Ishikawa (cell line): Measurements from ENCODE around the gene SLC25A19.
A peak's percentile ranks its signal among the peaks of the same experiment; 100 is the strongest.

Experiments
- CEBPB ChIP-seq: IDR thresholded peaks from 2 replicates; pipeline ENCODE4 v1.6.1; 2012
- CREB1 ChIP-seq: IDR thresholded peaks from 2 replicates; pipeline ENCODE4 v1.6.1; 2012; ENCODE audit warnings: low read depth
- EGR1 ChIP-seq: IDR thresholded peaks from 2 replicates; pipeline ENCODE4 v1.6.1; 2012
- EP300 ChIP-seq: IDR thresholded peaks from 2 replicates; pipeline ENCODE4 v1.6.1; 2012; ENCODE audit warnings: borderline replicate concordance
- FOXM1 ChIP-seq: IDR thresholded peaks from 2 replicates; pipeline ENCODE4 v1.6.1; 2012; ENCODE audit warnings: low read depth, borderline replicate concordance
- MAX ChIP-seq: IDR thresholded peaks from 2 replicates; pipeline ENCODE4 v1.6.1; 2012
- NFIC ChIP-seq: IDR thresholded peaks from 2 replicates; pipeline ENCODE4 v1.6.1; 2012
- RAD21 ChIP-seq: IDR thresholded peaks from 2 replicates; pipeline ENCODE4 v1.6.1; 2012; ENCODE audit warnings: low read depth
- REST ChIP-seq: IDR thresholded peaks from 2 replicates; pipeline ENCODE4 v1.6.1; 2012; ENCODE audit warnings: low read depth, mild to moderate bottlenecking
- TAF1 ChIP-seq: IDR thresholded peaks from 2 replicates; pipeline ENCODE4 v1.6.1; 2012; ENCODE audit warnings: low read depth, mild to moderate bottlenecking
- TCF12 ChIP-seq: IDR thresholded peaks from 2 replicates; pipeline ENCODE4 v1.6.1; 2012; ENCODE audit warnings: low read depth
- TEAD4 ChIP-seq: IDR thresholded peaks from 2 replicates; pipeline ENCODE4 v1.6.1; 2012
- YY1 ChIP-seq: IDR thresholded peaks from 2 replicates; pipeline ENCODE4 v1.6.1; 2012; ENCODE audit warnings: low read depth
- ZBTB7A ChIP-seq: IDR thresholded peaks from 2 replicates; pipeline ENCODE4 v1.6.1; 2012; ENCODE audit warnings: low read depth
- TF ChIP-seq, protein P1 (sequence below): IDR thresholded peaks from 2 replicates; pipeline ENCODE4 v1.6.1; 2012

The SLC25A19 gene

DNA sequence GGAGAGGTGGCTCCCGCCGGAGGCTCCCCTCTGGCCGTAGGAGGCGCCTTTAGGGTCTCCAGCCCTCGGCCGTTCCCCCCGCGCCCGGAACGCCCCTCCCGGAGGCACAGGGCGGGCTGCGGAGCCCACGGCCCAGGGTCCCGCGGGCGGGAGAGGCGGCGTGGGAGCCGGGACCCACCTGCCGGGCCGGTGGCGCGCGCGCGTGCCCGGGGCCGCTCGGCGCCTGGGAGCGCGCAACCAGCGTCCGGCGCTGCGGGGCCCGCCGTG lies 18.3 kb downstream of the SLC25A19 start, which contains the start of gene MIF4GD:
MIF4GD (minus strand) TSS at position 266 of the 267 bp plus-strand sequence. CDS start 1,036 bp downstream, outside the sequence.
- TF ChIP-seq TEAD4 (no peak; the same call in 1 of the 2 replicates), TAF1 (no peak; the same call in 1 of the 2 replicates), FOXM1 (no peak), EP300 (no peak)

DNA sequence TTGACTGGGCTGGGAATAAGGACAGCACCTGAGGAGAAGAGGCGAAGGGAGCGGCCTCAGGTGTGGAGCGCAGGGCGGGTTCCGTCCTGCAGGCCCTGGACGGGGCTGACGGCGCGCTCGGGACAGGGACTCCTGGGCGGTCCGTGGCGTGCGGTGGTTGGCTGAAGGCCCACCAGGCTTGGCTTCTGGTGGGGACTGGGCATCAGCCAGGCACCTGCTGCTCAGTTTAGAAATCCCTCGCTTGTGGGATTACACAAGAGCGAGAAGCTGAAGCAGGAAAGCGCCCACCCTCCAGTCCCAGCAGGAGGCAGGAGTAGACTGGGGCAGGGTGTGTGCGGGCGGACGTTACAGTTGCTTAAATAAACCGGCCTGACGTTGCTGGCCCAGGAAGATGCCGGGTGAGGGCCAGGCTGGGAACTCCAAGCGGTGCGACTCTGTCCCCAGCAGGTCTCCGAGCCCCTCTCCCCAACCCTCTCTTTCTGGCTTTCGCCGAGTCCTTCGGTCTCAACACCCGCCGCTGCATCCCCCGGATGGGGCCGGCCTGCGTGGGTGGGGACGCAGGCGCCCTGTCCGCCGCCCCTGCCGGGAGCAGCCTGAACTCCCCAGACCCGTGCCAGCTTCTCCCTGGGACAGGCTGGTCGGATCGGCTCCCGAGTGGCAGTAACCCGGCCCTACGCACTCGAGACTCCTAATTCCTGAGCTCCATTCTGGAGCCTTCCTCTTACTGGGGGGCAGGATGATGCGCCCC lies 18.8 kb downstream of the SLC25A19 start:
- TF ChIP-seq TAF1 = 0 out of 2 replicates have a peak, but pooled peaks have one; percentile 37
- TF ChIP-seq EP300 = peak; percentile 15; the same call in 1 of the 2 replicates
- no peak for TF ChIP-seq TEAD4
- TF ChIP-seq TCF12 = peak; percentile 29; the same call in 1 of the 2 replicates
- no peak; the same call in 1 of the 2 replicates for TF ChIP-seq FOXM1
- TF ChIP-seq, protein P1, sequence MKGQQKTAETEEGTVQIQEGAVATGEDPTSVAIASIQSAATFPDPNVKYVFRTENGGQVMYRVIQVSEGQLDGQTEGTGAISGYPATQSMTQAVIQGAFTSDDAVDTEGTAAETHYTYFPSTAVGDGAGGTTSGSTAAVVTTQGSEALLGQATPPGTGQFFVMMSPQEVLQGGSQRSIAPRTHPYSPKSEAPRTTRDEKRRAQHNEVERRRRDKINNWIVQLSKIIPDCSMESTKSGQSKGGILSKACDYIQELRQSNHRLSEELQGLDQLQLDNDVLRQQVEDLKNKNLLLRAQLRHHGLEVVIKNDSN = no peak
- TF ChIP-seq EGR1 = peak; percentile 99
- TF ChIP-seq RAD21 = peak; percentile 40; the same call in 1 of the 2 replicates
- peak; percentile 64; the same call in 1 of the 2 replicates for TF ChIP-seq MAX
- TF ChIP-seq CREB1 = no peak
- peak; percentile 77 for TF ChIP-seq CEBPB
- peak; percentile 34 for TF ChIP-seq NFIC
- TF ChIP-seq REST = no peak
- peak; percentile 35; the same call in 1 of the 2 replicates for TF ChIP-seq YY1
- TF ChIP-seq ZBTB7A = peak; percentile 94

GRCh38 chr17:75269844-75270217 lies 19.4 kb downstream of the SLC25A19 start:
- TF ChIP-seq YY1 (no peak), EGR1 (no peak), TAF1 (no peak), FOXM1 (no peak), RAD21 (no peak), MAX (no peak), REST (no peak), TEAD4 (no peak), CREB1 (no peak), CEBPB (no peak), NFIC (no peak), EP300 (no peak)

- TF ChIP-seq CREB1 = no peak
- no peak for TF ChIP-seq FOXM1
- no peak for TF ChIP-seq TCF12
- TF ChIP-seq ZBTB7A = no peak
- TF ChIP-seq NFIC = no peak
- TF ChIP-seq MAX = no peak
- no peak for TF ChIP-seq TEAD4
- TF ChIP-seq, protein P1 = no peak
- TF ChIP-seq RAD21 = no peak
- TF ChIP-seq TAF1 = no peak
- TF ChIP-seq EP300 = no peak
- TF ChIP-seq YY1 = no peak
- TF ChIP-seq EGR1 = no peak
- TF ChIP-seq REST = no peak
- TF ChIP-seq CEBPB = no peak
Measured at GRCh38 chr17:75267411-75268232, 21.6 kb downstream of the SLC25A19 start.
